K562 (cell line): Measurements from ENCODE around the gene SOSTDC1. TPM values are rescaled to one million over a fixed set of nuclear protein-coding genes. Genes with fewer than 3 reads are reported as not detected.
A peak's percentile ranks its signal among the peaks of the same experiment; 100 is the strongest.

ENCODE experiments used
- ARID3B ChIP-seq: fragments of 250-450 bp; sonication (Bioruptor Pico); IDR thresholded peaks from 2 replicates; pipeline ENCODE4 v1.4.0; 2020; ENCODE audit warnings: borderline replicate concordance
- CHD4 ChIP-seq: fragments of 200-600 bp; sonication (generic); IDR thresholded peaks from 3 replicates; pipeline ENCODE4 v1.6.1; 2012; ENCODE audit warnings: low read depth, mild to moderate bottlenecking, mixed read lengths, low read length, inconsistent platforms; ENCODE audit not compliant: insufficient read depth, insufficient replicate concordance, poor library complexity, severe bottlenecking
- ELF2 ChIP-seq: fragments of 250-450 bp; sonication (Bioruptor Pico); IDR thresholded peaks from 2 replicates; pipeline ENCODE4 v1.5.0; 2021; ENCODE audit warnings: mild to moderate bottlenecking
- FOXK2 ChIP-seq, 2 experiments: fragments of 450-650 bp; IDR thresholded peaks in 1 of 2; conservative IDR thresholded peaks in 1 of 2; 2 replicates each; pipeline ENCODE4 v1.6.1; 2016; ENCODE audit warnings: low read depth in 2 of 2, mild to moderate bottlenecking in 1 of 2
- HES1 ChIP-seq: fragments of 450-650 bp; IDR thresholded peaks from 2 replicates; pipeline ENCODE4 v1.6.1; 2016; ENCODE audit warnings: low read depth, mild to moderate bottlenecking, moderate library complexity
- PHF21A ChIP-seq: fragments of 450-650 bp; IDR thresholded peaks from 2 replicates; pipeline ENCODE4 v1.6.1; 2017; ENCODE audit warnings: low read depth, borderline replicate concordance
- PRMT5 ChIP-seq: sonication (generic); formaldehyde crosslinking; IDR thresholded peaks from 2 replicates; pipeline ENCODE4 v1.5.0; 2020; ENCODE audit warnings: missing genetic modification reagents
- PTRF ChIP-seq: fragments of 450-650 bp; IDR thresholded peaks from 2 replicates; pipeline ENCODE4 v1.6.1; 2016; ENCODE audit warnings: mild to moderate bottlenecking, missing genetic modification characterization, missing compliant biosample characterization
- RBM39 ChIP-seq: fragments of 200-400 bp; formaldehyde crosslinking; optimal IDR thresholded peaks from 2 replicates; pipeline ENCODE3; 2018; ENCODE audit warnings: low read depth, low read length
- SLC30A9 ChIP-seq: fragments of 250-450 bp; sonication (Bioruptor Pico); IDR thresholded peaks from 2 replicates; pipeline ENCODE4 v1.8.0; 2022; ENCODE audit warnings: mild to moderate bottlenecking, moderate library complexity
- WHSC1 ChIP-seq: IDR thresholded peaks from one replicate; pipeline ENCODE4 v1.6.1; 2012; ENCODE audit warnings: low read length, control low read depth, inconsistent platforms
- ZNF696 ChIP-seq: fragments of 250-450 bp; sonication (Bioruptor Pico); conservative IDR thresholded peaks from 2 replicates; pipeline ENCODE4 v1.4.0; 2020; ENCODE audit warnings: mild to moderate bottlenecking, moderate library complexity
- ZNF778 ChIP-seq: fragments of 450-650 bp; formaldehyde crosslinking; IDR thresholded peaks from 2 replicates; pipeline ENCODE4 v1.4.0; 2020; ENCODE audit warnings: mild to moderate bottlenecking, moderate library complexity
- ZZZ3 ChIP-seq: fragments of 450-650 bp; IDR thresholded peaks from 2 replicates; pipeline ENCODE4 v1.6.1; 2016; ENCODE audit warnings: antibody characterized with exemption, mild to moderate bottlenecking, moderate library complexity
- polyA plus RNA-seq, 8 experiments: library from polyadenylated mRNA; depleted of rRNA in 4 of 8; stranded (reverse) in 5 of 8; unstranded in 3 of 8; fragments of >200 nt; fragmentation: Nextera tagmentation in 2 of 8; fragmentation: Illumina TruSeq in 1 of 8; extraction: Ambion mirVana in 2 of 8; extraction: Trizol in 1 of 8; gene quantifications; 2 replicates each; pipeline versions ENCODE4 v1.2.1 to v1.2.3, GENCODE V29; 2011 to 2014; ENCODE audit warnings: inconsistent platforms in 1 of 8, missing spikeins in 1 of 8
- total RNA-seq, 7 experiments: library from RNA; depleted of rRNA in 6 of 7; stranded (reverse); fragments of >200 nt in 6 of 7; fragmentation: Illumina TruSeq in 2 of 7; extraction: Trizol in 2 of 7; gene quantifications; 2 replicates each; pipeline versions ENCODE4 v1.2.1 to v1.2.3, GENCODE V29; 2011 to 2021; ENCODE audit warnings: low replicate concordance in 1 of 7
- TF ChIP-seq, protein P1 (sequence below): sonication (generic); IDR thresholded peaks from 2 replicates; pipeline ENCODE4 v1.6.1; 2016
- TF ChIP-seq, protein P2 (sequence below), 2 experiments: IDR thresholded peaks; 2 replicates each; pipeline ENCODE4 v1.6.1; 2011; ENCODE audit warnings: borderline replicate concordance in 1 of 2, control low read depth in 1 of 2, low read depth in 1 of 2, low read length in 1 of 2, mild to moderate bottlenecking in 1 of 2, mixed read lengths in 1 of 2, moderate library complexity in 1 of 2; ENCODE audit not compliant: insufficient read depth in 1 of 2, insufficient read length in 1 of 2, poor library complexity in 1 of 2, severe bottlenecking in 1 of 2; ENCODE audit errors: extremely low read depth in 1 of 2
- TF ChIP-seq, protein P3 (sequence below): fragments of 250-450 bp; sonication (Bioruptor Pico); IDR thresholded peaks from 2 replicates; pipeline ENCODE4 v1.5.0; 2021; ENCODE audit warnings: mild to moderate bottlenecking, moderate library complexity
- TF ChIP-seq, protein P4 (sequence below): sonication (generic); formaldehyde crosslinking; IDR thresholded peaks from 2 replicates; pipeline ENCODE4 v1.8.1; 2023; ENCODE audit warnings: mild to moderate bottlenecking, missing genetic modification reagents, moderate library complexity

The SOSTDC1 gene
- total and polyA plus RNA-seq, 9 of the 15 experiments (the other 6 are each of a cell fraction or from before 2014, with no cell fraction given), result 8.3 to 48.6 (median 15.9) TPM

DNA sequence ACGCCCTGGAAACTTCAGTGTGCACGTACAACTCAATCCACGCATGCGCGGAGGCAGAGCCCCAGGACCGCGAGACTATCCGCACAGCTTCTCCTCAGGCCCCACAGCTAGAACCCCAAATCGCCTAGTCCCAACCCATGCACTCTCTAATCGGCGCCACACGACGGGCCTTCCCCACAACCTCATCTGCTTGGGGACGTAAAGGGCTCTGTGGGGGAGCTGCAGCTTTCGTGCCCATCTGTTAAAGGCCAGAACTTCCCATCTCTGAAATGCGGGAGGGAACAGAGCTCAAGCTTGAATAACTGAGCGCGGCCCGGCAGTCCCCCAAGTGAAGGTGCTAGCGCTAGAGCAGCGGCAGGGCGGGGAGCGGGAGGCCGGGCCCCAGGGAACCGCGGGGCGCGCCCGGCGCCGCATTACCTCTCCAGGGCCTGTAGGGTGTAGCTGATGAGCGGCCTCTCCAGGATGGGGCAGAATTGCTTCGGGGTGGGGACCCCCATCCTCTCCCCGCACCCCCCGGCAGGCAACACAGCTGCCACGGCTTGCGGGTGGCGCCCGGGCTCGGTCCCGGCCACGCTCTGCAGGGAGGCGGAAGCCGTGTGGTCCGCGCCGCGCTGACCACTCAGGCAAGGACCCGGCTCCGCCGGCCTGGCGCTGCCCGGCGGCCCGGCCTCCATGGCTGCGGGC is 44.7 kb downstream of the SOSTDC1 start (continued):
- TF ChIP-seq, protein P1, sequence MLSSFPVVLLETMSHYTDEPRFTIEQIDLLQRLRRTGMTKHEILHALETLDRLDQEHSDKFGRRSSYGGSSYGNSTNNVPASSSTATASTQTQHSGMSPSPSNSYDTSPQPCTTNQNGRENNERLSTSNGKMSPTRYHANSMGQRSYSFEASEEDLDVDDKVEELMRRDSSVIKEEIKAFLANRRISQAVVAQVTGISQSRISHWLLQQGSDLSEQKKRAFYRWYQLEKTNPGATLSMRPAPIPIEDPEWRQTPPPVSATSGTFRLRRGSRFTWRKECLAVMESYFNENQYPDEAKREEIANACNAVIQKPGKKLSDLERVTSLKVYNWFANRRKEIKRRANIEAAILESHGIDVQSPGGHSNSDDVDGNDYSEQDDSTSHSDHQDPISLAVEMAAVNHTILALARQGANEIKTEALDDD, result 0 out of 2 replicates have a peak, but pooled peaks have one; percentile 52
- TF ChIP-seq, protein P2, sequence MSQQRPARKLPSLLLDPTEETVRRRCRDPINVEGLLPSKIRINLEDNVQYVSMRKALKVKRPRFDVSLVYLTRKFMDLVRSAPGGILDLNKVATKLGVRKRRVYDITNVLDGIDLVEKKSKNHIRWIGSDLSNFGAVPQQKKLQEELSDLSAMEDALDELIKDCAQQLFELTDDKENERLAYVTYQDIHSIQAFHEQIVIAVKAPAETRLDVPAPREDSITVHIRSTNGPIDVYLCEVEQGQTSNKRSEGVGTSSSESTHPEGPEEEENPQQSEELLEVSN (IDR thresholded peaks at IDR 0.05; ENCODE audit: borderline replicate concordance in 1 of 2, extremely low read depth in 1 of 2, insufficient read depth in 1 of 2, insufficient read length in 1 of 2, low read depth in 1 of 2, low read length in 1 of 2, poor library complexity in 1 of 2, severe bottlenecking in 1 of 2), result peak; percentile 9 to 64
- TF ChIP-seq PTRF (tag) (no peak), PHF21A (no peak), ZNF778 (CRISPR knock-in tag) (no peak), FOXK2 (conservative IDR thresholded peaks at IDR 0.05 in 1 of 2, IDR thresholded peaks at IDR 0.05 in 1 of 2; ENCODE audit: low read depth in 2 of 2) (peak; percentile 74 to 80; a peak in 3 of 4 replicates), HES1 (peak; percentile 57), CHD4 (no peak), PRMT5 (CRISPR knock-in tag) (no peak), ELF2 (CRISPR knock-in tag) (no peak), SLC30A9 (CRISPR knock-in tag) (no peak), ZZZ3 (no peak), RBM39 (no peak), WHSC1 (no peak), ZNF696 (CRISPR knock-in tag) (no peak), ARID3B (CRISPR knock-in tag) (no peak)
- TF ChIP-seq, protein P3, sequence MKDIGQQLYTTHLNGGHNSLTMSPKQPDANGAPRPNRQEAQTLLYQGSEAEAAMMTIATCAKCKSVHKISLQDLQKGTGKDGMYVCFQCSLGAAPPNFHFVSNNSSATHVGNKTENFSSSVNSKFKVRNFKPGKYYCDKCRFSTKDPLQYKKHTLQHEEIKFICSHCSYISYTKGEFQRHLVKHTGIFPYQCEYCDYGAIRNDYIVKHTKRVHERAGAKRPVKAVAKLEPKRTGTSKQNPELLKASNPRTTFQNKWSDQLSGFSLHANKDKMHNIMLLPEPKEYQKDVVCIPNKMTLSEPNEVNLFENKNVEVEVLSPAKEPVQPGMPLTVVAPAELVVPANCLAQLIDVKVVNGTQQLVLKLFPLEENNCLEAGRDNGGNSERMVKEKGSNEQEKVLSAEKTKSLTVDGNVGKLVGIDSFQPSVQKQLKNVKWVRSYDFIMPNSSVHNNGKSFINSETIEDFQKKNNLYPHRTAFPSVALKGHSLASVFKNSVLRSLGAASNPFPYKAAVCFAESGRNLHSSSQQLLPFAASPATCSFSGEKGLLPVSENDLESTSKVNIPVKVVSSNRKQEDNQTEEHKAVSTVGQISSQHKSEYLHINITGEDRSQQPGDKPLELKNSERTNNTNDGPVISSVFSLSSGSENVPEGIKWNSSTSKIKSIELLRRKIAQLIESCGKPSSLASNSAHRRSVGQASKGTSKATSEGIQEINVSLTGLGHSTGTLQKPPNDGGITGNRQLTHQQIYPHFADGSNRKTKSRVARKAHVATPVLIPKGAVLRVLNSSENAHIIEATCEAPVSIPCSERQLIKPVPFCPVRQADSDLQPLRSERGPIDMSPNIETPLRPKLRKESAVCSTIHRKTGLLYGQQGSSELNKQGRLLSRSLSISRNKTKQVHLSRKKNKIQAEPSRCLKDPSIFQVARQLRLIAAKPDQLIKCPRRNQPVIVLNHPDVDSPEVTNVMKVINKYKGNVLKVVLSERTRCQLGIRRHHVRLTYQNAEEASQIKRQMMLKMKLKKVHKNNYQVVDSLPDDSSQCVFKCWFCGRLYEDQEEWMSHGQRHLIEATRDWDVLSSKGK (CRISPR knock-in tag), result no peak
- TF ChIP-seq, protein P4, sequence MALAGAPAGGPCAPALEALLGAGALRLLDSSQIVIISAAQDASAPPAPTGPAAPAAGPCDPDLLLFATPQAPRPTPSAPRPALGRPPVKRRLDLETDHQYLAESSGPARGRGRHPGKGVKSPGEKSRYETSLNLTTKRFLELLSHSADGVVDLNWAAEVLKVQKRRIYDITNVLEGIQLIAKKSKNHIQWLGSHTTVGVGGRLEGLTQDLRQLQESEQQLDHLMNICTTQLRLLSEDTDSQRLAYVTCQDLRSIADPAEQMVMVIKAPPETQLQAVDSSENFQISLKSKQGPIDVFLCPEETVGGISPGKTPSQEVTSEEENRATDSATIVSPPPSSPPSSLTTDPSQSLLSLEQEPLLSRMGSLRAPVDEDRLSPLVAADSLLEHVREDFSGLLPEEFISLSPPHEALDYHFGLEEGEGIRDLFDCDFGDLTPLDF (CRISPR knock-in tag), result 0 out of 2 replicates have a peak, but pooled peaks have one; percentile 38
